HG03064 (cell line): ENCODE data around the gene SNX6.
"Not testable (repeated sequence)": the region's sequence is repeated elsewhere in the genome, so short reads cannot be mapped to it uniquely, and the experiment has no call there.

Experiments
- ATAC-seq: cut with Tn5 transposase; IDR thresholded peaks from one replicate; pipeline ENCODE4 v1.9.1; 2021; ENCODE audit warnings: low read depth; ENCODE audit not compliant: unreplicated experiment

Gene SNX6

DNA sequence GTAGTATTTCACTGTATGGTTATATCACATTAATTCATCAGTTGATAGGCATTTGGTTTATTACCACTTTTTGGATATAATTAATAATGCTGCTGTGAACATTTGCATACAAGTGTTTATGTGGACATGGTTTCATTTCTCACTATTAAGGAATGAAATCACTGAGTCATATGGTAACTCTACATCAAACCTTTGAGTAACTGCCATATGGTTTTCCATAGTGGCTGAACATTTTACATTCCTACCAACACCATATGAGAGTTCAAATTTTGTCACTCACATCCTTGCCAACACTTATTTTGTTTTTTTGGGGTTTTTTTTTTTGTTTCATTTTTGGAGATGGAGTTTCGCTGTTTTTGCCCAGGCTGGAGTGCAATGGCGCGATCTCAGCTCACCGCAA, 60.2 kb downstream of the SNX6 start:
- no peak for ATAC-seq

- no peak for ATAC-seq
These were observed 61.1 kb downstream of the SNX6 start for GRCh38 chr14:34568803-34569202.

DNA sequence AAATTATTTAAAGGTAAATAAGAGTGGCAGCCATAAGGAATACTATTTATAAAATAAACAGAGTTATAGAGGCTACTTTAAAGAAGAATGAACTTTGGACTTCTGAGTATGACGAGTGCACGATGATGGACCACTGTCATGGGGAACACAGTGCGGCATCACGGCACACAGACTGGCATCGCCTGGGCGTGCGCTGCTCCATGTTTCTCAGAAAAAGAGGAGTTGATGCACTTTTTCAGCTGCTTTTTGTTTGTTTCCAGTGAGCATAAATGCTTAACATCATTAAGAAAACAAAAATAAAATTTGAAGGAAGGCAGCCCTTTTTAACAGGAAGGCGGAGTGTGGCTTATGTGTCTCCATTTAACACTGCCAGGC, 67.2 kb downstream of the SNX6 start:
- no peak for ATAC-seq

GRCh38 chr14:34562037-34562775, 67.7 kb downstream of the SNX6 start:
- ATAC-seq, result not testable (repeated sequence)

DNA sequence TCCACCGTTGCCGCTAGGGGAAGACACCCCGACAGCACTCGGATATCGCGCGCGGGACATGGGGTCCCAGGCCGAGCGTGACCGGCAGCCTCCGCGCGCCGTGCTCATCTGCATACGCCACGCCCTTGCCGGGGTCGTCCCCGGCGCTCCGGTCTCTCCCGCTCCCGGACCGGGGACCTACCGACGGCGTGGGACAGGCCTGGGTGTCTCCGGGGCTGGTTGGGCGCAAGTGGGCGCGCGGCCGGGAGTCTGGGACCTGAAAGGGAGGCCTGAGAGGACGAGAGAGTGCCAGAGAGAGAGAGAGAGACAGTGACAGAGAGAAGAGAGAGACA, 73.5 kb downstream of the SNX6 start:
- ATAC-seq, result peak; percentile 58

DNA sequence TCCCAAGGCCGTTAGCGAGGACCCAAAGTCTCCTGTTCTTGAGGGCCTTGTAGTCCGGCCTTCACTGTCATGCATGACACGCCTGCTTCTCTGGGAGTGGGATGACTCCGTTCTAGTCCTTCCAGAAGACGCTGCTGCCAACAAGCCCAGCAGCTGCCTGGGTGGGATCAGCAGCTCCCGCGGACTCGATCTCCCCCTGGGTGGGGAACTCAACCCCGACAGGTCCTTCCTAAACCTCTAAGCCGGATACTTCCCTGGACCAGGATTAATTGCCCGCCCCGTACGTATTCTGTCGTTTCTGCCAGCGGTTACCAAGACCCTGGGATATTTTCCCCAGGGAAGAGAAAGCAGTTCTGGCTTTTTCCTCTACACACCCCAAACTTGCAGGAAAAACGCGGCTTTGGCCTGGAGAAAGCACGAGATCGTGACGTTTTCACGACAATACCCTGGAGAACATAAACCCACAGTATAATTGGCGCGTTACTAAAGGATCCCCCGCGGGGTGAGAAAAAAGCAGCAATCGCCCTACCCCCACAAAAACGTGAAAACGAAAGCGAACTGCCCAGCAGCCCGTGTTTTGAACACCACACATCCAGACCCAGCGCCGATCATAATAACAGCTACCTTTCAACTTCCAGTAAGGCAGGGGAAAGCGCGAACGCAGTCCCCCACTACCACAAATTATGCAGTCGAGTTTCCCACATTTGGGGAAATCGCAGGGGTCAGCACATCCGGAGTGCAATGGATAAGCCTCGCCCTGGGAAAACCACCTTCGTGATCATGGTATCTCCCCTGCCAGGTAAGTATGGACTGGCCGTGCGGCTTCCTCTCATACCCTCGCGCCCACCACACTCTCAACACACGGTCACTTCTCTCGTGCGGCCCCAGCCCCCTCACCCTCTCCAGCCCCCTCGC, 74.1 kb downstream of the SNX6 start:
- peak; percentile 63 for ATAC-seq

- ATAC-seq, result no peak
These were observed 75.3 kb downstream of the SNX6 start for GRCh38 chr14:34554540-34555250.

DNA sequence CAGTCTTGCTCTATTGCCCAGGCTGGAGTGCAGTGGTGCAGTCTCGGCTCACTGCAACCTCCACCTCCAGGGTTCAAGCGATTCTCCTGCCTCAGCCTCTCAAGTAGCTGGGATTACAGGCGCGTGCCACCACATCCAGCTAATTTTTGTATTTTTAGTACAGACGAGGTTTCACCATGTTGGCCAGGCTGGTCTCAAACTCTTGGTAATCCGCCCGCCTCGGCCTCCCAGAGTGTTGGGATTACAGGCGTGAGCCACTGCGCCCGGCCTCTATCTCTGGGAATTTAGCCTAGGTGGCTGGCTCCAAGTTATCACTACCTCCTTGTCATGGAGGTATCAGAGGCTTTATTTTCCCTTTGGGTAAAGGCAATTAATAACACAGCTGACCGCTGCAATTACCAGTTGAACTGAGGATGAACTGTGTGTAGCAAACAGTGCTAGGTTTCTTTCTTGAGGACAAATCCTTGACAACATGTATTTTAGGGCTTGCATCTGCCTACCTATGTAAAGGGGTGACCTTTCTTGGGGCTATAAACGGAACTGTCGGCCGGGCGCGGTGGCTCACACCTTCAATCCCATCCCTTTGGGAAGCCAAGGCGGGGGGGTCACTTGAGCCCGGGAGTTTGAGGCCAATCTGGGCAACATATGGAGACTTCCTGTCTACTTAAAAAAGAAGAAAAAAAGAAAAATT, 80.5 kb downstream of the SNX6 start:
- ATAC-seq, result not testable (repeated sequence)

- no peak for ATAC-seq
These were observed 81.4 kb downstream of the SNX6 start for GRCh38 chr14:34548472-34548981.

DNA sequence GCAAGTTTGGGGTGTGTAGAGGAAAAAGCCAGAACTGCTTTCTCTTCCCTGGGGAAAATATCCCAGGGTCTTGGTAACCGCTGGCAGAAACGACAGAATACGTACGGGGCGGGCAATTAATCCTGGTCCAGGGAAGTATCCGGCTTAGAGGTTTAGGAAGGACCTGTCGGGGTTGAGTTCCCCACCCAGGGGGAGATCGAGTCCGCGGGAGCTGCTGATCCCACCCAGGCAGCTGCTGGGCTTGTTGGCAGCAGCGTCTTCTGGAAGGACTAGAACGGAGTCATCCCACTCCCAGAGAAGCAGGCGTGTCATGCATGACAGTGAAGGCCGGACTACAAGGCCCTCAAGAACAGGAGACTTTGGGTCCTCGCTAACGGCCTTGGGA, 82.8 kb downstream of the SNX6 start:
- not testable (repeated sequence) for ATAC-seq

- ATAC-seq, result peak; percentile 64
These were observed 83.4 kb downstream of the SNX6 start for GRCh38 chr14:34546272-34547135.

DNA sequence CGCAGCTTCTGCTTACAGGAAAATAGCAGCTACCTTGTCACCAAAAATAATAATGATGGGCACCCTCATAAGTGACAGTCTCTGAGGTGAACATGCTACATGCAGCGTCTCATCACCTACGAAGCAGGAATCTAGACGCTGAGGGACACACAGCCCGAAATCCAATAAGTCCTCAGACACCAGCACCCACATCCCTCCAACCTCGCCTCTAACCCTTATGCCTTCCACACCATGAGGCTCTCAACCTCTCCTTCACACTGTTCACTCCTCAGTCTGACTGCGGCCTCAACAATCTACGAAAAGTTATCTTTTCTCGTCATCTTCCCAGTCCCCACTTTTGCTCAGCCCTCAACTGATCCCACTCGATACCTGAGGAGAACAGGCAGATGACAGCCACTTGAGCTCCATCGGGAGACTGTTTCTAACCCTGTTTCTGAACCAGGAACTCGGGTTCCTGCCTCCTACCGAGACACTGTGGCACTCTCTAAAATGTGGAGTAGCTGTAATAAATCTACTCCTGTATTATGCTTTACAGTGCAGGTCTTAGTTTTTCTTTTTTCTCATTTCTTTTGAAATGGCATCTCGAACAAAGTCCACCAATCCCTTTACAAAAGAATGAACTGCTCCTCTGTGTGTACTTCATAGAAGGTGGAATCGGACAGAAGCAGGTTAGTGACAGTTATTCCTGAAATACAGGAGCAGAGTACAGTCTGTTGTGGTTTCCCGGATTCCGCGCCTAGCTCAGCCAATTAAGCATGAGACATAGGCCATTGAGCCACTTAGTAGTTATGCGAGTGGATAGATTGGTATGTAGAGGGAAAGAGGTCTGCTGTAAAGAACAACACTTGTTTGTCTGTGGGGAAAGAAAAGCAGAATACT, 89.5 kb downstream of the SNX6 start:
- not testable (repeated sequence) for ATAC-seq

- ATAC-seq, result peak; percentile 99
These were observed 90.4 kb downstream of the SNX6 start, which contains the start of gene EAPP for GRCh38 chr14:34539407-34540180. Gene EAPP (minus strand): TSS chr14:34539701. CDS start chr14:34539628, 73 bp downstream.

DNA sequence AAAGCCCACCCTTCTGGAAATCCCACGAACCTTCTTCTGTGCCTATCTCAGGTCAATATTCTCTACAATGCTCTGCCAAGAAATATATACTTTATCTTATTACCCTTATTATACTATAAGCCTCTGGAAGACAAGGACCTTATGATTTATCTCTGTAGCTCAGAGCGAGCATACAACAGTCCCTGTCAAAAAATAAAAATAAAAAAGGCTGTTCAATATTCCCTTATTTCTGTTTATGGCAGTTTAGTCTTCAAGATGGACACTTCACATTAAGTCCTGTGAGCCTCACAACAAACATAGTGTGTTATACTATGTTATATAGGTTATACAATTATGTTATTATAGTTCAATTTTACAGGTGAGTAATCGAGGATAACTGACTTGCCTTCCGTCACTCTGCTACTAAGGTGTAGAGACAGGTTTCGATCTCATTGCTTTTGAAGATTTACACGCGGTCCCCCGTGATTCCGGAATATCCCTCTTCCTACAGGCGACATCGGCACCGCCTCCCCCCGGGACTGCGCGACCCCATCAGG, 91.0 kb downstream of the SNX6 start:
- ATAC-seq, result no peak

DNA sequence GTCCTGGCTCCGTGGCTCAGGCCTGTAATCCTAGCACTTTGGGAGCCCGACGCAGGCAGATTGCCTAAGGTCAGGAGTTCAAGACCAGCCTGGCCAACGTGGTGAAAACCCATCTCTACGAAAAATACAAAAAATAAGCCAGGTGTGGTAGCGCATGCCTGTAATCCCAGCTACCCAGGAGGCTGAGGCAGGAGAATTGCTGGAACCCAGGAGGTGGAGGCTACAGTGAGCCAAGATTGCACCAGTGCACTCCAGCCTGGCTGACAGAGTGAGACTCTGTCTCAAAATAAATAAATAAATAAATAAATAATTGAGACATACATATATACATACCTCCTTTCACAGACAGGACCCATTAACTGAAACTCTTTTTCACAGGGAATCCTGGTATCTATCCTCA, 91.9 kb downstream of the SNX6 start:
- not testable (repeated sequence) for ATAC-seq

DNA sequence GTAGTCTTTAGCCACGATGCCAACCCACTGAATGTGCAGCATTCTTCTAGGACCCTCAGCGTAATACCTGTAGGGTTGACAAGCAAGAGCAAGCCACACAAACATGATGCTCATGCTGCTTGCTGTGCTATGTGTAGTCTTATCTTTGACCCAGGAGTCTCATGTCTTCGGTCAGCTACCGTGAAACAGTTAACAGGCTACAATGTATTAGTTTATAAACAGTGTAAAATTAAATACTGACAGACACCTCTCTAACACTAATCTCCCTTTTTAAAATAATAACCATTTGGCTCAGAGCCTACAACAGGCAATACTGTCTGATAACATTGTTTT, 92.3 kb downstream of the SNX6 start:
- no peak for ATAC-seq

GRCh38 chr14:34536951-34537676, 92.8 kb downstream of the SNX6 start:
- ATAC-seq, result no peak
